Measurements from ENCODE around the gene SNRPA.

The SNRPA gene

DNA sequence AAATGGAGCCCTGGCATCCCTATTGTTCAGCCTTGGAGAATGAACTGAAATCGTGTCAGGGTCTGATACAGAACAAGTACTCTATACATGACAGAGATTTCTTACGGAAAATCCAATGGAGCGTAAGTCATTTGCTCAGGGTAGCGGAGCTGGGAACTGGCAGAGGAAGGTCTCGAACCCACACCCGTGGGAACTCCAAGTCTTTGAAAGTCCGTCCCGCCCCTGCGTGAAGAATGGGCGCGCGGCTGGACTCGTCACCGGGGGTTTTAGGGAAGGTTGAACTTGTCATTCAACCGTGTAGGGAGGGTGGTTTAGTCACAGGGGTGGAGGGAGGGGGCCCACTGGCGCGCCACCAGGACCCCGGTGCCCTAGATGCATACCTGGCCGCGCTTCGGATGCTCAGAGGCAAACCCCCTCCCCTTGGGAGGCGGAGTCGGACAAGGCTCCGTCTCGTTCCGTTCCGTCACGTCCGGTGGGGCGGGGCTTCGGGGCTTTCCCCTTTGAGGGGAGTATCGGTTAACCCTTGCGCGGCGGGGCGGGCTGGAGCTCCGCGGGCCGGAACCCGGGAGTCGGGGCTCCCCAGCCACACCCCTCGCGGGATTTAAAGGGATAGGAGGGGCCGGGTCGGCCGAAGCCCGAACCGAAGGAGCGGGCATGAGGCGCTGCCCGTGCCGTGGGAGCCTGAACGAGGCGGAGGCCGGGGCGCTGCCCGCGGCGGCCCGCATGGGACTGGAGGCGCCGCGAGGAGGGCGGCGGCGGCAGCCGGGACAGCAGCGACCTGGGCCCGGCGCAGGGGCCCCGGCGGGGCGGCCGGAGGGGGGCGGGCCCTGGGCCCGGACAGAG, 34.3 kb upstream of the SNRPA start, which contains the start of the genes COQ8B and ITPKC:
COQ8B (minus strand) TSS at position 405 of the 843 bp plus-strand sequence. CDS start 2,254 bp downstream, outside the sequence.
ITPKC (plus strand) TSS at position 631 of the 843 bp plus-strand sequence; CDS start at position 655, 24 bp downstream.
- H2AFZ ChIP-seq (ENCODE audit: low read depth, low read length): peak within 1 kb of the TSS; percentile 80
- TF ChIP-seq, protein P1, sequence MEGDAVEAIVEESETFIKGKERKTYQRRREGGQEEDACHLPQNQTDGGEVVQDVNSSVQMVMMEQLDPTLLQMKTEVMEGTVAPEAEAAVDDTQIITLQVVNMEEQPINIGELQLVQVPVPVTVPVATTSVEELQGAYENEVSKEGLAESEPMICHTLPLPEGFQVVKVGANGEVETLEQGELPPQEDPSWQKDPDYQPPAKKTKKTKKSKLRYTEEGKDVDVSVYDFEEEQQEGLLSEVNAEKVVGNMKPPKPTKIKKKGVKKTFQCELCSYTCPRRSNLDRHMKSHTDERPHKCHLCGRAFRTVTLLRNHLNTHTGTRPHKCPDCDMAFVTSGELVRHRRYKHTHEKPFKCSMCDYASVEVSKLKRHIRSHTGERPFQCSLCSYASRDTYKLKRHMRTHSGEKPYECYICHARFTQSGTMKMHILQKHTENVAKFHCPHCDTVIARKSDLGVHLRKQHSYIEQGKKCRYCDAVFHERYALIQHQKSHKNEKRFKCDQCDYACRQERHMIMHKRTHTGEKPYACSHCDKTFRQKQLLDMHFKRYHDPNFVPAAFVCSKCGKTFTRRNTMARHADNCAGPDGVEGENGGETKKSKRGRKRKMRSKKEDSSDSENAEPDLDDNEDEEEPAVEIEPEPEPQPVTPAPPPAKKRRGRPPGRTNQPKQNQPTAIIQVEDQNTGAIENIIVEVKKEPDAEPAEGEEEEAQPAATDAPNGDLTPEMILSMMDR (IDR thresholded peaks at IDR 0.05; ENCODE audit: borderline replicate concordance, extremely low read depth, low read length, poor library complexity, severe bottlenecking): peak; percentile 24
- no peak for TF ChIP-seq EZH2 (IDR thresholded peaks at IDR 0.05; ENCODE audit: borderline replicate concordance, low read depth, low read length, severe bottlenecking)
- H3K27ac ChIP-seq (ENCODE audit: low read length): peak within 1 kb of the TSS; percentile 65
- H3K9ac ChIP-seq (ENCODE audit: low read depth, low read length): peak within 1 kb of the TSS; percentile 80
- H3K27me3 ChIP-seq (ENCODE audit: insufficient read depth, low read length, poor library complexity): no peaks in the 10 kb centered on the region
- H3K4me3 ChIP-seq (ENCODE audit: low read depth in 1 of 2, low read length in 2 of 2): peak within 1 kb of the TSS; percentile 52 to 84
- H3K36me3 ChIP-seq (ENCODE audit: insufficient read depth, low read length): peaks cover 7% of the 10 kb centered on the region; the same call in 1 of the 2 replicates
- H3K9me3 ChIP-seq (ENCODE audit: insufficient read depth, low read length, severe bottlenecking): no peaks in the 10 kb centered on the region
- DNase-seq (peak; percentile 99), ATAC-seq (ENCODE audit: insufficient read depth, low read depth) (peak; percentile 74)
- peaks cover 53% of the 10 kb centered on the region for H3K79me2 ChIP-seq (ENCODE audit: insufficient read depth, low read length)
- H3K4me2 ChIP-seq (ENCODE audit: insufficient read depth, low read length): peak within 1 kb of the TSS; percentile 96
- peaks cover 2% of the 10 kb centered on the region; the same call in 1 of the 2 replicates for H4K20me1 ChIP-seq (ENCODE audit: insufficient read depth, low read length)
- H3K4me1 ChIP-seq (ENCODE audit: insufficient read depth, low read length): peaks cover 65% of the 10 kb centered on the region

DNA sequence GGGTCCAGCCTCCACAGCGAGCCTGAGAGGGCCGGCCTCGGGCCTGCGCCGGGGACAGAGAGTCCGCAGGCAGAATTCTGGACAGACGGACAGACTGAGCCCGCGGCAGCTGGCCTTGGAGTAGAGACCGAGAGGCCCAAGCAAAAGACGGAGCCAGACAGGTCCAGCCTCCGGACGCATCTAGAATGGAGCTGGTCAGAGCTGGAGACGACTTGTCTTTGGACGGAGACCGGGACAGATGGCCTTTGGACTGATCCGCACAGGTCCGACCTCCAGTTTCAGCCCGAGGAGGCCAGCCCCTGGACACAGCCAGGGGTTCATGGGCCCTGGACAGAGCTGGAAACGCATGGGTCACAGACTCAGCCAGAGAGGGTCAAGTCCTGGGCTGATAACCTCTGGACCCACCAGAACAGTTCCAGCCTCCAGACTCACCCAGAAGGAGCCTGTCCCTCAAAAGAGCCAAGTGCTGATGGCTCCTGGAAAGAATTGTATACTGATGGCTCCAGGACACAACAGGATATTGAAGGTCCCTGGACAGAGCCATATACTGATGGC, 33.6 kb upstream of the SNRPA start:
- DNase-seq: no peak
- peaks cover 59% of the 10 kb centered on the region for H3K79me2 ChIP-seq (ENCODE audit: insufficient read depth, low read length)
- peaks cover 2% of the 10 kb centered on the region; the same call in 1 of the 2 replicates for H4K20me1 ChIP-seq (ENCODE audit: insufficient read depth, low read length)
- H3K4me1 ChIP-seq (ENCODE audit: insufficient read depth, low read length): peaks cover 65% of the 10 kb centered on the region
- peak overlapping the region; percentile 52 to 84; a peak in 3 of 4 replicates for H3K4me3 ChIP-seq (ENCODE audit: low read depth in 1 of 2, low read length in 2 of 2)
- peak overlapping the region; percentile 80 for H2AFZ ChIP-seq (ENCODE audit: low read depth, low read length)
- no peaks in the 10 kb centered on the region for H3K27me3 ChIP-seq (ENCODE audit: insufficient read depth, low read length, poor library complexity)
- H3K9me3 ChIP-seq (ENCODE audit: insufficient read depth, low read length, severe bottlenecking): no peaks in the 10 kb centered on the region
- no peak for ATAC-seq (ENCODE audit: insufficient read depth, low read depth)
- H3K4me2 ChIP-seq (ENCODE audit: insufficient read depth, low read length): peak overlapping the region; percentile 96
- peak overlapping the region; percentile 80 for H3K9ac ChIP-seq (ENCODE audit: low read depth, low read length)
- peak overlapping the region; percentile 65 for H3K27ac ChIP-seq (ENCODE audit: low read length)
- TF ChIP-seq EZH2 (IDR thresholded peaks at IDR 0.05; ENCODE audit: borderline replicate concordance, low read depth, low read length, severe bottlenecking): no peak
- TF ChIP-seq, protein P1 (IDR thresholded peaks at IDR 0.05; ENCODE audit: borderline replicate concordance, extremely low read depth, low read length, poor library complexity, severe bottlenecking): no peak
- peaks cover 7% of the 10 kb centered on the region; the same call in 1 of the 2 replicates for H3K36me3 ChIP-seq (ENCODE audit: insufficient read depth, low read length)

DNA sequence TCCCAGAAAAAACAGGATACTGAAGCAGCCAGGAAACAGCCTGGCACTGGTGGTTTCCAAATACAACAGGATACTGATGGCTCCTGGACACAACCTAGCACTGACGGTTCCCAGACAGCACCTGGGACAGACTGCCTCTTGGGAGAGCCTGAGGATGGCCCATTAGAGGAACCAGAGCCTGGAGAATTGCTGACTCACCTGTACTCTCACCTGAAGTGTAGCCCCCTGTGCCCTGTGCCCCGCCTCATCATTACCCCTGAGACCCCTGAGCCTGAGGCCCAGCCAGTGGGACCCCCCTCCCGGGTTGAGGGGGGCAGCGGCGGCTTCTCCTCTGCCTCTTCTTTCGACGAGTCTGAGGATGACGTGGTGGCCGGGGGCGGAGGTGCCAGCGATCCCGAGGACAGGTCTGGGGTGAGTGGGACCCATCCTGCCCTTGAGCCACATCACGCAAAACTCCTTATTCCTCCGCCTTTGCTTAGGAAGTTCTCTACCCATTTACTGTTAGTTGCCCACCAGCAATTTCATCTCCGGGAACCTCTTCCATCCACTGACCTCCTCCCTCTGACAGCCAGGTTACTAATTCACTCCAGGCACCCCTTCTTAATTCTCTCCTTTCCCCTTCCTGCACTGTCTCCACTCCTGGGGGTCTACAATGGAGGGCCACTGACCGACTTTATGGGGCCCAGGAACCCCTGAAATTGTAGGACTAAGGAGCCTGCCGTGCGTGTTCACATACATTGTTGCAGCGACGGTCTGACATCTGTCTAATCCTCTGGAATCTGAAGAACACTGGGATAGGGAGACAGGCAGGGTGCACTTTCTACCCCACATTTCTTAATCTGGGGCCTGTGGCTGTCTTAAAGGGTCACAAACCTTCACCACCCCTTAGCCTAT, 32.9 kb upstream of the SNRPA start:
- H3K79me2 ChIP-seq (ENCODE audit: insufficient read depth, low read length): peaks cover 60% of the 10 kb centered on the region
- H3K9me3 ChIP-seq (ENCODE audit: insufficient read depth, low read length, severe bottlenecking): no peaks in the 10 kb centered on the region
- H4K20me1 ChIP-seq (ENCODE audit: insufficient read depth, low read length): peaks cover 2% of the 10 kb centered on the region; the same call in 1 of the 2 replicates
- TF ChIP-seq EZH2 (IDR thresholded peaks at IDR 0.05; ENCODE audit: borderline replicate concordance, low read depth, low read length, severe bottlenecking): no peak
- TF ChIP-seq, protein P1 (IDR thresholded peaks at IDR 0.05; ENCODE audit: borderline replicate concordance, extremely low read depth, low read length, poor library complexity, severe bottlenecking): no peak
- H3K9ac ChIP-seq (ENCODE audit: low read depth, low read length): peak overlapping the region; percentile 80
- no peak overlapping the region for H2AFZ ChIP-seq (ENCODE audit: low read depth, low read length)
- peaks cover 65% of the 10 kb centered on the region for H3K4me1 ChIP-seq (ENCODE audit: insufficient read depth, low read length)
- peak overlapping the region; percentile 52 to 84; a peak in 3 of 4 replicates for H3K4me3 ChIP-seq (ENCODE audit: low read depth in 1 of 2, low read length in 2 of 2)
- H3K4me2 ChIP-seq (ENCODE audit: insufficient read depth, low read length): peak overlapping the region; percentile 96
- DNase-seq (no peak), ATAC-seq (ENCODE audit: insufficient read depth, low read depth) (no peak)
- H3K36me3 ChIP-seq (ENCODE audit: insufficient read depth, low read length): peaks cover 7% of the 10 kb centered on the region; the same call in 1 of the 2 replicates
- peak overlapping the region; percentile 65 for H3K27ac ChIP-seq (ENCODE audit: low read length)
- no peaks in the 10 kb centered on the region for H3K27me3 ChIP-seq (ENCODE audit: insufficient read depth, low read length, poor library complexity)
